C4-2B (cell line): ENCODE data around the gene ZNRF1.

Source experiments
- ZFX ChIP-seq: fragments of 450-650 bp; IDR thresholded peaks from 2 replicates; pipeline ENCODE4 v1.6.1; 2017
- TF ChIP-seq, protein P1 (sequence below): fragments of 450-650 bp; conservative IDR thresholded peaks from 2 replicates; pipeline ENCODE4 v1.5.1; 2017; ENCODE audit warnings: mild to moderate bottlenecking

DNA sequence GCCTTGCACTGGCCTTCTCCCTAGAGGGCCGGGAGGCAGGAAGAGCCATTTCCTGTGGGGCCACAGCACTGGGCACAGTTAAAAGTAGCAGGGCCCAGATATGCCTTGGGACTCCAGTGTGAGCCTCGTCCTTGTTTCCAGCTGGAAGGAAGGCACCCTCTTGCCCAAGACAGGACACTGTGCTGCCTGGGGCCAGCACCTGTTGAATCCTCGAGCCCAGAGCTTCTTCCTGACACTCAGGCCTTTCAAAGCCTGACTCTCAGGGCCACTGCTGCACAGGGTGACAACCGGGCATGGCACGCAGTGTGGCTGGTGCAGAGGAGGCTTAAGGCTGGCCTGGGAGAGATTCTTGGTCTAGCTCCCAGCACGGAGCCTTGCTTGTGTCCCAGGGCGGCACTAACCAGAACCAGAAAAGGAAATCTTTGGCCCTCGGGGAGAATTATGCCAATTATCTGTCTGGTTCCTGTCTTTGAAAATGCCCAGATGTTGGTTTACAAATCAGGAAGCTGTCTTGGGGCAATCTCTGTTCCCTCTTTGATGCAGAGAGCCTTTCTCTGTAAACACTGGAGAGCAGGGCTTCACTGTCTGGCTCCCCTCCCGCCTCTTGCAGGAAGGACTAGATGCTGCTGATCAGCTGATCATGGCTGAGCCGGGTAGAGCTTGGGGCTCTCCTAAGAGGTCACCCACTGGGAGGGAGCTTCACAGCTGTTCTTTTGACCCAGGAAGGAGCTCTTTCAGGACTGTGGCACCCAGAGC is 106.7 kb downstream of the ZNRF1 start:
- TF ChIP-seq, protein P1, sequence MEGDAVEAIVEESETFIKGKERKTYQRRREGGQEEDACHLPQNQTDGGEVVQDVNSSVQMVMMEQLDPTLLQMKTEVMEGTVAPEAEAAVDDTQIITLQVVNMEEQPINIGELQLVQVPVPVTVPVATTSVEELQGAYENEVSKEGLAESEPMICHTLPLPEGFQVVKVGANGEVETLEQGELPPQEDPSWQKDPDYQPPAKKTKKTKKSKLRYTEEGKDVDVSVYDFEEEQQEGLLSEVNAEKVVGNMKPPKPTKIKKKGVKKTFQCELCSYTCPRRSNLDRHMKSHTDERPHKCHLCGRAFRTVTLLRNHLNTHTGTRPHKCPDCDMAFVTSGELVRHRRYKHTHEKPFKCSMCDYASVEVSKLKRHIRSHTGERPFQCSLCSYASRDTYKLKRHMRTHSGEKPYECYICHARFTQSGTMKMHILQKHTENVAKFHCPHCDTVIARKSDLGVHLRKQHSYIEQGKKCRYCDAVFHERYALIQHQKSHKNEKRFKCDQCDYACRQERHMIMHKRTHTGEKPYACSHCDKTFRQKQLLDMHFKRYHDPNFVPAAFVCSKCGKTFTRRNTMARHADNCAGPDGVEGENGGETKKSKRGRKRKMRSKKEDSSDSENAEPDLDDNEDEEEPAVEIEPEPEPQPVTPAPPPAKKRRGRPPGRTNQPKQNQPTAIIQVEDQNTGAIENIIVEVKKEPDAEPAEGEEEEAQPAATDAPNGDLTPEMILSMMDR, result no peak
- TF ChIP-seq ZFX, result no peak
